K562 (cell line): Measurements from ENCODE around the gene KPNA1. TPM values are rescaled to one million over a fixed set of nuclear protein-coding genes. Genes with fewer than 3 reads are reported as not detected.

Experiments
- ATF3 ChIP-seq, 2 experiments: fragments of 450-650 bp in 1 of 2; sonication (generic) in 1 of 2; formaldehyde crosslinking in 1 of 2; IDR thresholded peaks in 1 of 2; conservative IDR thresholded peaks in 1 of 2; 2 replicates each; pipeline versions ENCODE4 v1.6.1 to v1.8.1; 2016 to 2023; ENCODE audit warnings: mild to moderate bottlenecking in 2 of 2, moderate library complexity in 2 of 2, inconsistent platforms in 1 of 2, missing genetic modification reagents in 1 of 2
- CSDE1 ChIP-seq, 2 experiments: fragments of 450-650 bp; IDR thresholded peaks; 2 replicates each; pipeline ENCODE4 v1.6.1; 2016; ENCODE audit warnings: mild to moderate bottlenecking in 1 of 2
- DPF2 ChIP-seq: fragments of 450-650 bp; IDR thresholded peaks from 2 replicates; pipeline ENCODE4 v1.6.1; 2016
- JUND ChIP-seq, 2 experiments: IDR thresholded peaks; 2 replicates in 1 of 2; 3 replicates in 1 of 2; pipeline ENCODE4 v1.6.1; 2011; ENCODE audit warnings: borderline replicate concordance in 2 of 2, low read depth in 2 of 2, low read length in 2 of 2, improper control_type of control experiment in 1 of 2, missing biosample characterization in 1 of 2, missing genetic modification characterization in 1 of 2, missing genetic modification reagents in 1 of 2
- L3MBTL2 ChIP-seq: fragments of 450-650 bp; IDR thresholded peaks from 2 replicates; pipeline ENCODE4 v1.6.1; 2016; ENCODE audit warnings: mild to moderate bottlenecking, moderate library complexity
- RAD21 ChIP-seq, 2 experiments: fragments of 250-450 bp in 1 of 2; fragments of 450-650 bp in 1 of 2; sonication (Bioruptor Pico) in 1 of 2; formaldehyde crosslinking in 1 of 2; IDR thresholded peaks in 1 of 2; conservative IDR thresholded peaks in 1 of 2; 2 replicates each; pipeline versions ENCODE4 v1.4.0 to v1.8.0; 2020 to 2022; ENCODE audit warnings: mild to moderate bottlenecking in 2 of 2, moderate library complexity in 1 of 2
- SMC3 ChIP-seq: conservative IDR thresholded peaks from 2 replicates; pipeline ENCODE4 v1.6.1; 2011; ENCODE audit warnings: low read depth, low read length, improper control_type of control experiment; ENCODE audit not compliant: insufficient read depth
- YBX1 ChIP-seq: fragments of 450-650 bp; IDR thresholded peaks from 2 replicates; pipeline ENCODE4 v1.7.1; 2016; ENCODE audit warnings: mild to moderate bottlenecking
- polyA plus RNA-seq, 8 experiments: library from polyadenylated mRNA; depleted of rRNA in 4 of 8; stranded (reverse) in 5 of 8; unstranded in 3 of 8; fragments of >200 nt; fragmentation: Nextera tagmentation in 2 of 8; fragmentation: Illumina TruSeq in 1 of 8; extraction: Ambion mirVana in 2 of 8; extraction: Trizol in 1 of 8; gene quantifications; 2 replicates each; pipeline versions ENCODE4 v1.2.1 to v1.2.3, GENCODE V29; 2011 to 2014; ENCODE audit warnings: inconsistent platforms in 1 of 8, missing spikeins in 1 of 8
- total RNA-seq, 7 experiments: library from RNA; depleted of rRNA in 6 of 7; stranded (reverse); fragments of >200 nt in 6 of 7; fragmentation: Illumina TruSeq in 2 of 7; extraction: Trizol in 2 of 7; gene quantifications; 2 replicates each; pipeline versions ENCODE4 v1.2.1 to v1.2.3, GENCODE V29; 2011 to 2021; ENCODE audit warnings: low replicate concordance in 1 of 7
- TF ChIP-seq, protein P1 (sequence below), 2 experiments: fragments of 450-650 bp; IDR thresholded peaks; 2 replicates each; pipeline ENCODE4 v1.6.1; 2018; ENCODE audit warnings: mild to moderate bottlenecking in 2 of 2, low read depth in 1 of 2; ENCODE audit not compliant: partially characterized antibody in 2 of 2
- TF ChIP-seq, protein P2 (sequence below), 3 experiments: IDR thresholded peaks in 2 of 3; conservative IDR thresholded peaks in 1 of 3; 2 replicates each; pipeline ENCODE4 v1.5.1; 2011 to 2012; ENCODE audit warnings: low read length in 3 of 3, mild to moderate bottlenecking in 3 of 3, control low read depth in 2 of 3, improper control_type of control experiment in 1 of 3, inconsistent platforms in 1 of 3, low read depth in 1 of 3, mixed read lengths in 1 of 3, moderate library complexity in 1 of 3; ENCODE audit not compliant: insufficient read depth in 2 of 3

The KPNA1 gene
- total and polyA plus RNA-seq, 9 of the 15 experiments (the other 6 are each of a cell fraction or from before 2014, with no cell fraction given), result 9.3 to 53.8 (median 33.5) TPM

- TF ChIP-seq, protein P1, sequence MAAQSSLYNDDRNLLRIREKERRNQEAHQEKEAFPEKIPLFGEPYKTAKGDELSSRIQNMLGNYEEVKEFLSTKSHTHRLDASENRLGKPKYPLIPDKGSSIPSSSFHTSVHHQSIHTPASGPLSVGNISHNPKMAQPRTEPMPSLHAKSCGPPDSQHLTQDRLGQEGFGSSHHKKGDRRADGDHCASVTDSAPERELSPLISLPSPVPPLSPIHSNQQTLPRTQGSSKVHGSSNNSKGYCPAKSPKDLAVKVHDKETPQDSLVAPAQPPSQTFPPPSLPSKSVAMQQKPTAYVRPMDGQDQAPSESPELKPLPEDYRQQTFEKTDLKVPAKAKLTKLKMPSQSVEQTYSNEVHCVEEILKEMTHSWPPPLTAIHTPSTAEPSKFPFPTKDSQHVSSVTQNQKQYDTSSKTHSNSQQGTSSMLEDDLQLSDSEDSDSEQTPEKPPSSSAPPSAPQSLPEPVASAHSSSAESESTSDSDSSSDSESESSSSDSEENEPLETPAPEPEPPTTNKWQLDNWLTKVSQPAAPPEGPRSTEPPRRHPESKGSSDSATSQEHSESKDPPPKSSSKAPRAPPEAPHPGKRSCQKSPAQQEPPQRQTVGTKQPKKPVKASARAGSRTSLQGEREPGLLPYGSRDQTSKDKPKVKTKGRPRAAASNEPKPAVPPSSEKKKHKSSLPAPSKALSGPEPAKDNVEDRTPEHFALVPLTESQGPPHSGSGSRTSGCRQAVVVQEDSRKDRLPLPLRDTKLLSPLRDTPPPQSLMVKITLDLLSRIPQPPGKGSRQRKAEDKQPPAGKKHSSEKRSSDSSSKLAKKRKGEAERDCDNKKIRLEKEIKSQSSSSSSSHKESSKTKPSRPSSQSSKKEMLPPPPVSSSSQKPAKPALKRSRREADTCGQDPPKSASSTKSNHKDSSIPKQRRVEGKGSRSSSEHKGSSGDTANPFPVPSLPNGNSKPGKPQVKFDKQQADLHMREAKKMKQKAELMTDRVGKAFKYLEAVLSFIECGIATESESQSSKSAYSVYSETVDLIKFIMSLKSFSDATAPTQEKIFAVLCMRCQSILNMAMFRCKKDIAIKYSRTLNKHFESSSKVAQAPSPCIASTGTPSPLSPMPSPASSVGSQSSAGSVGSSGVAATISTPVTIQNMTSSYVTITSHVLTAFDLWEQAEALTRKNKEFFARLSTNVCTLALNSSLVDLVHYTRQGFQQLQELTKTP (IDR thresholded peaks at IDR 0.05; ENCODE audit: low read depth in 1 of 2, partially characterized antibody in 2 of 2), result no peak
- TF ChIP-seq SMC3 (peak; percentile 33; the same call in 1 of the 2 replicates), L3MBTL2 (no peak), YBX1 (no peak), RAD21 (CRISPR knock-in tag; conservative IDR thresholded peaks at IDR 0.05 in 1 of 2, IDR thresholded peaks at IDR 0.05 in 1 of 2) (peak; percentile 64 to 76), ATF3 (IDR thresholded peaks at IDR 0.05) (peak; percentile 73), ATF3 (CRISPR knock-in tag; conservative IDR thresholded peaks at IDR 0.05) (no peak), DPF2 (no peak), JUND (IDR thresholded peaks at IDR 0.05; ENCODE audit: borderline replicate concordance, low read depth, low read length) (peak; percentile 65; the same call in 1 of the 2 replicates), JUND (tag; IDR thresholded peaks at IDR 0.05; ENCODE audit: borderline replicate concordance, low read depth, low read length) (peak; percentile 70; the same call in 2 of the 3 replicates), CSDE1 (IDR thresholded peaks at IDR 0.05) (no peak)
- TF ChIP-seq, protein P2, sequence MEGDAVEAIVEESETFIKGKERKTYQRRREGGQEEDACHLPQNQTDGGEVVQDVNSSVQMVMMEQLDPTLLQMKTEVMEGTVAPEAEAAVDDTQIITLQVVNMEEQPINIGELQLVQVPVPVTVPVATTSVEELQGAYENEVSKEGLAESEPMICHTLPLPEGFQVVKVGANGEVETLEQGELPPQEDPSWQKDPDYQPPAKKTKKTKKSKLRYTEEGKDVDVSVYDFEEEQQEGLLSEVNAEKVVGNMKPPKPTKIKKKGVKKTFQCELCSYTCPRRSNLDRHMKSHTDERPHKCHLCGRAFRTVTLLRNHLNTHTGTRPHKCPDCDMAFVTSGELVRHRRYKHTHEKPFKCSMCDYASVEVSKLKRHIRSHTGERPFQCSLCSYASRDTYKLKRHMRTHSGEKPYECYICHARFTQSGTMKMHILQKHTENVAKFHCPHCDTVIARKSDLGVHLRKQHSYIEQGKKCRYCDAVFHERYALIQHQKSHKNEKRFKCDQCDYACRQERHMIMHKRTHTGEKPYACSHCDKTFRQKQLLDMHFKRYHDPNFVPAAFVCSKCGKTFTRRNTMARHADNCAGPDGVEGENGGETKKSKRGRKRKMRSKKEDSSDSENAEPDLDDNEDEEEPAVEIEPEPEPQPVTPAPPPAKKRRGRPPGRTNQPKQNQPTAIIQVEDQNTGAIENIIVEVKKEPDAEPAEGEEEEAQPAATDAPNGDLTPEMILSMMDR (IDR thresholded peaks at IDR 0.05 in 2 of 3, conservative IDR thresholded peaks at IDR 0.05 in 1 of 3; ENCODE audit: insufficient read depth in 2 of 3, low read depth in 1 of 3, low read length in 3 of 3), result peak; percentile 40 to 65 (median 51); a peak in 5 of 6 replicates
Measured at GRCh38 chr3:122560680-122561079, 45.9 kb upstream of the KPNA1 start (continued).
